Sciatic nerve (tissue), 2 donors: ENCODE data around the gene KRTAP10-10. TPM values are rescaled to one million over a fixed set of nuclear protein-coding genes. Genes with fewer than 3 reads are reported as not detected.
"Not testable (repeated sequence)": the region's sequence is repeated elsewhere in the genome, so short reads cannot be mapped to it uniquely, and the experiment has no call there.

Experiments
- ATAC-seq: fragments of 200-7000 bp; cut with Tn5 transposase; one replicate; pipeline ENCODE4 v1.9.1; 2020; ENCODE audit warnings: mild to moderate bottlenecking, moderate library complexity
- DNase-seq: peaks from one replicate; pipeline ENCODE4 v3.0.0-alpha.2; 2020; ENCODE audit warnings: low spot score
- intact Hi-C: fragments of 100-400 bp; cut with DNase I; formaldehyde crosslinking; loops from one replicate; pipeline ENCODE4 v1.14.2; 2022
- total RNA-seq: library from RNA; stranded (reverse); fragmentation: NEBNext Ultra II Directional; extraction: Animal tissue kit (Norgen Biotek cat#: 25700); gene quantifications from one replicate; pipeline ENCODE4 v1.2.1, GENCODE V29; 2021
- donor health status: DM: no; HTN: no; CAD: no.
- donor health status: DM: no; HTN: no; CAD: no.

The KRTAP10-10 gene
- total RNA-seq, 1 donor from 2014 or later: not detected

- DNase-seq (no peak), ATAC-seq (peak; percentile 72)
- intact Hi-C loops: no loop called here
Measured at GRCh38 chr21:44618504-44618903, 18.7 kb upstream of the KRTAP10-10 start.

- ATAC-seq (no peak), DNase-seq (no peak)
- intact Hi-C loops: no loop called here
Measured at GRCh38 chr21:44618909-44619308, 18.2 kb upstream of the KRTAP10-10 start.

GRCh38 chr21:44619886-44620285 is 17.3 kb upstream of the KRTAP10-10 start:
- ATAC-seq (no peak), DNase-seq (no peak)
- intact Hi-C loops: no loop called here

- no peak for DNase-seq
- no peak for ATAC-seq
- intact Hi-C loops: no loop called here
Measured at GRCh38 chr21:44623575-44623974, 13.6 kb upstream of the KRTAP10-10 start.

- ATAC-seq (no peak), DNase-seq (no peak)
- intact Hi-C loops: no loop called here
Measured at GRCh38 chr21:44625756-44626155, 11.4 kb upstream of the KRTAP10-10 start.

- no peak for DNase-seq
- intact Hi-C loops: no loop called here
- ATAC-seq: no peak
Measured at GRCh38 chr21:44626262-44626661, 10.9 kb upstream of the KRTAP10-10 start.

GRCh38 chr21:44626673-44627143 is 10.4 kb upstream of the KRTAP10-10 start, which contains the start of gene KRTAP10-9:
Gene KRTAP10-9 (plus strand): TSS chr21:44627093. CDS start chr21:44627172, 79 bp downstream.
- no peak for ATAC-seq
- intact Hi-C loops: no loop called here

GRCh38 chr21:44627181-44627822 is 9.9 kb upstream of the KRTAP10-10 start:
- ATAC-seq, intact Hi-C loops, DNase-seq: not testable (repeated sequence)

More at GRCh38 chr21:44626673-44627143, 10.4 kb upstream of the KRTAP10-10 start, which contains the start of gene KRTAP10-9:
- no peak for DNase-seq

- ATAC-seq, intact Hi-C loops, DNase-seq: not testable (repeated sequence)
Measured at GRCh38 chr21:44627831-44628233, 9.3 kb upstream of the KRTAP10-10 start.

GRCh38 chr21:44628707-44629391 is 8.3 kb upstream of the KRTAP10-10 start:
- intact Hi-C loops: no loop called here
- ATAC-seq: no peak

GRCh38 chr21:44630440-44630839 is 6.7 kb upstream of the KRTAP10-10 start:
- ATAC-seq (no peak), DNase-seq (no peak)
- intact Hi-C loops: no loop called here

More at GRCh38 chr21:44628707-44629391, 8.3 kb upstream of the KRTAP10-10 start:
- DNase-seq: no peak

- DNase-seq (no peak), ATAC-seq (no peak)
- intact Hi-C loops: no loop called here
Measured at GRCh38 chr21:44632067-44632466, 5.1 kb upstream of the KRTAP10-10 start.

GRCh38 chr21:44636209-44637017 is 743 bp upstream of the KRTAP10-10 start:
- DNase-seq (peak; percentile 49), ATAC-seq (no peak)
- intact Hi-C loops: no loop called here

- intact Hi-C loops, ATAC-seq: not testable (repeated sequence)
- DNase-seq: peak; percentile 35
Measured at GRCh38 chr21:44637851-44638348, 744 bp downstream of the KRTAP10-10 start.

- DNase-seq: peak; percentile 40
- ATAC-seq, intact Hi-C loops: not testable (repeated sequence)
Measured at GRCh38 chr21:44638506-44639330, 1.6 kb downstream of the KRTAP10-10 start.

GRCh38 chr21:44639331-44639655 is 2.1 kb downstream of the KRTAP10-10 start:
- ATAC-seq: no peak
- intact Hi-C loops: no loop called here
- peak; percentile 47 for DNase-seq

- no peak for ATAC-seq
- DNase-seq: peak; percentile 15
- intact Hi-C loops: no loop called here
Measured at GRCh38 chr21:44640761-44641160, 3.6 kb downstream of the KRTAP10-10 start.

GRCh38 chr21:44643741-44644310 is 6.7 kb downstream of the KRTAP10-10 start:
- peak; percentile 35 for DNase-seq
- no peak for ATAC-seq
- intact Hi-C loops: no loop called here
